Ishikawa (cell line): ENCODE results near the gene STH.

ENCODE experiments used
- CEBPB ChIP-seq: IDR thresholded peaks from 2 replicates; pipeline ENCODE4 v1.6.1; 2012
- CREB1 ChIP-seq: IDR thresholded peaks from 2 replicates; pipeline ENCODE4 v1.6.1; 2012; ENCODE audit warnings: low read depth
- EGR1 ChIP-seq: IDR thresholded peaks from 2 replicates; pipeline ENCODE4 v1.6.1; 2012
- EP300 ChIP-seq: IDR thresholded peaks from 2 replicates; pipeline ENCODE4 v1.6.1; 2012; ENCODE audit warnings: borderline replicate concordance
- FOXM1 ChIP-seq: IDR thresholded peaks from 2 replicates; pipeline ENCODE4 v1.6.1; 2012; ENCODE audit warnings: low read depth, borderline replicate concordance
- NFIC ChIP-seq: IDR thresholded peaks from 2 replicates; pipeline ENCODE4 v1.6.1; 2012
- RAD21 ChIP-seq: IDR thresholded peaks from 2 replicates; pipeline ENCODE4 v1.6.1; 2012; ENCODE audit warnings: low read depth
- TAF1 ChIP-seq: IDR thresholded peaks from 2 replicates; pipeline ENCODE4 v1.6.1; 2012; ENCODE audit warnings: low read depth, mild to moderate bottlenecking
- TCF12 ChIP-seq: IDR thresholded peaks from 2 replicates; pipeline ENCODE4 v1.6.1; 2012; ENCODE audit warnings: low read depth
- TEAD4 ChIP-seq: IDR thresholded peaks from 2 replicates; pipeline ENCODE4 v1.6.1; 2012
- YY1 ChIP-seq: IDR thresholded peaks from 2 replicates; pipeline ENCODE4 v1.6.1; 2012; ENCODE audit warnings: low read depth
- ZBTB7A ChIP-seq: IDR thresholded peaks from 2 replicates; pipeline ENCODE4 v1.6.1; 2012; ENCODE audit warnings: low read depth
- TF ChIP-seq, protein P1 (sequence below): IDR thresholded peaks from 2 replicates; pipeline ENCODE4 v1.6.1; 2012
- TF ChIP-seq, protein P2 (sequence below): IDR thresholded peaks from 2 replicates; pipeline ENCODE4 v1.6.1; 2012
- TF ChIP-seq, protein P3 (sequence below): IDR thresholded peaks from 2 replicates; pipeline ENCODE4 v1.6.1; 2012; ENCODE audit warnings: low read depth, mild to moderate bottlenecking

The STH gene

DNA sequence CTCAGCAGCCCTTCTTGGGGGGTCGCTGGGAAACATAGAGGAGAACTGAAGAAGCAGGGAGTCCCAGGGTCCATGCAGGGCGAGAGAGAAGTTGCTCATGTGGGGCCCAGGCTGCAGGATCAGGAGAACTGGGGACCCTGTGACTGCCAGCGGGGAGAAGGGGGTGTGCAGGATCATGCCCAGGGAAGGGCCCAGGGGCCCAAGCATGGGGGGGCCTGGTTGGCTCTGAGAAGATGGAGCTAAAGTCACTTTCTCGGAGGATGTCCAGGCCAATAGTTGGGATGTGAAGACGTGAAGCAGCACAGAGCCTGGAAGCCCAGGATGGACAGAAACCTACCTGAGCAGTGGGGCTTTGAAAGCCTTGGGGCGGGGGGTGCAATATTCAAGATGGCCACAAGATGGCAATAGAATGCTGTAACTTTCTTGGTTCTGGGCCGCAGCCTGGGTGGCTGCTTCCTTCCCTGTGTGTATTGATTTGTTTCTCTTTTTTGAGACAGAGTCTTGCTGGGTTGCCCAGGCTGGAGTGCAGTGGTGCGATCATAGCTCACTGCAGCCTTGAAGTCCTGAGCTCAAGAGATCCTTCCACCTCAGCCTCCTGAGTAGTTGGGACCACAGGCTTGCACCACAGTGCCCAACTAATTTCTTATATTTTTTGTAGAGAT lies 3.4 kb downstream of the STH start:
- peak; percentile 90 for TF ChIP-seq RAD21
- TF ChIP-seq, protein P1, sequence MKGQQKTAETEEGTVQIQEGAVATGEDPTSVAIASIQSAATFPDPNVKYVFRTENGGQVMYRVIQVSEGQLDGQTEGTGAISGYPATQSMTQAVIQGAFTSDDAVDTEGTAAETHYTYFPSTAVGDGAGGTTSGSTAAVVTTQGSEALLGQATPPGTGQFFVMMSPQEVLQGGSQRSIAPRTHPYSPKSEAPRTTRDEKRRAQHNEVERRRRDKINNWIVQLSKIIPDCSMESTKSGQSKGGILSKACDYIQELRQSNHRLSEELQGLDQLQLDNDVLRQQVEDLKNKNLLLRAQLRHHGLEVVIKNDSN: no peak

DNA sequence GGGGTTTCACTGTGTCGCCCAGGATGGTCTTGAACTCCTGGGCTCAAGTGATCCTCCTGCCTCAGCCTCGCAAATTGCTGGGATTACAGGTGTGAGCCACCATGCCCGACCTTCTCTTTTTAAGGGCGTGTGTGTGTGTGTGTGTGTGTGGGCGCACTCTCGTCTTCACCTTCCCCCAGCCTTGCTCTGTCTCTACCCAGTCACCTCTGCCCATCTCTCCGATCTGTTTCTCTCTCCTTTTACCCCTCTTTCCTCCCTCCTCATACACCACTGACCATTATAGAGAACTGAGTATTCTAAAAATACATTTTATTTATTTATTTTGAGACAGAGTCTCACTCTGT lies 3.9 kb downstream of the STH start:
- TF ChIP-seq EGR1 (no peak), FOXM1 (no peak), TAF1 (no peak), EP300 (no peak), CEBPB (no peak)
- TF ChIP-seq, protein P2, sequence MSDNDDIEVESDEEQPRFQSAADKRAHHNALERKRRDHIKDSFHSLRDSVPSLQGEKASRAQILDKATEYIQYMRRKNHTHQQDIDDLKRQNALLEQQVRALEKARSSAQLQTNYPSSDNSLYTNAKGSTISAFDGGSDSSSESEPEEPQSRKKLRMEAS: no peak
- TF ChIP-seq, protein P1: no peak

DNA sequence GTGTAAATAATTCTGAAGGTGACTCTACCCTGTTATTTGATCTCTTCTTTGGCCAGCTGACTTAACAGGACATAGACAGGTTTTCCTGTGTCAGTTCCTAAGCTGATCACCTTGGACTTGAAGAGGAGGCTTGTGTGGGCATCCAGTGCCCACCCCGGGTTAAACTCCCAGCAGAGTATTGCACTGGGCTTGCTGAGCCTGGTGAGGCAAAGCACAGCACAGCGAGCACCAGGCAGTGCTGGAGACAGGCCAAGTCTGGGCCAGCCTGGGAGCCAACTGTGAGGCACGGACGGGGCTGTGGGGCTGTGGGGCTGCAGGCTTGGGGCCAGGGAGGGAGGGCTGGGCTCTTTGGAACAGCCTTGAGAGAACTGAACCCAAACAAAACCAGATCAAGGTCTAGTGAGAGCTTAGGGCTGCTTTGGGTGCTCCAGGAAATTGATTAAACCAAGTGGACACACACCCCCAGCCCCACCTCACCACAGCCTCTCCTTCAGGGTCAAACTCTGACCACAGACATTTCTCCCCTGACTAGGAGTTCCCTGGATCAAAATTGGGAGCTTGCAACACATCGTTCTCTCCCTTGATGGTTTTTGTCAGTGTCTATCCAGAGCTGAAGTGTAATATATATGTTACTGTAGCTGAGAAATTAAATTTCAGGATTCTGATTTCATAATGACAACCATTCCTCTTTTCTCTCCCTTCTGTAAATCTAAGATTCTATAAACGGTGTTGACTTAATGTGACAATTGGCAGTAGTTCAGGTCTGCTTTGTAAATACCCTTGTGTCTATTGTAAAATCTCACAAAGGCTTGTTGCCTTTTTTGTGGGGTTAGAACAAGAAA lies 5.1 kb downstream of the STH start:
- TF ChIP-seq, protein P2: no peak
- peak; percentile 64 for TF ChIP-seq NFIC

DNA sequence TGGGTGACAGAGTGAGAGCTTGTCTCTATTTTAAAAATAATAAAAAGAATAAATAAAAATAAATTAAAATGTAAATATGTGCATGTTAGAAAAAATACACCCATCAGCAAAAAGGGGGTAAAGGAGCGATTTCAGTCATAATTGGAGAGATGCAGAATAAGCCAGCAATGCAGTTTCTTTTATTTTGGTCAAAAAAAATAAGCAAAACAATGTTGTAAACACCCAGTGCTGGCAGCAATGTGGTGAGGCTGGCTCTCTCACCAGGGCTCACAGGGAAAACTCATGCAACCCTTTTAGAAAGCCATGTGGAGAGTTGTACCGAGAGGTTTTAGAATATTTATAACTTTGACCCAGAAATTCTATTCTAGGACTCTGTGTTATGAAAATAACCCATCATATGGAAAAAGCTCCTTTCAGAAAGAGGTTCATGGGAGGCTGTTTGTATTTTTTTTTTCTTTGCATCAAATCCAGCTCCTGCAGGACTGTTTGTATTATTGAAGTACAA lies 8.5 kb downstream of the STH start:
- TF ChIP-seq CEBPB: no peak

DNA sequence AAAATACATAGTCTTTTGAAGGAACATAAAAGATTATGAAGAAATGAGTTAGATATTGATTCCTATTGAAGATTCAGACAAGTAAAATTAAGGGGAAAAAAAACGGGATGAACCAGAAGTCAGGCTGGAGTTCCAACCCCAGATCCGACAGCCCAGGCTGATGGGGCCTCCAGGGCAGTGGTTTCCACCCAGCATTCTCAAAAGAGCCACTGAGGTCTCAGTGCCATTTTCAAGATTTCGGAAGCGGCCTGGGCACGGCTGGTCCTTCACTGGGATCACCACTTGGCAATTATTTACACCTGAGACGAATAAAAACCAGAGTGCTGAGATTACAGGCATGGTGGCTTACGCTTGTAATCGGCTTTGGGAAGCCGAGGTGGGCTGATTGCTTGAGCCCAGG lies 9.5 kb downstream of the STH start:
- no peak for TF ChIP-seq ZBTB7A

DNA sequence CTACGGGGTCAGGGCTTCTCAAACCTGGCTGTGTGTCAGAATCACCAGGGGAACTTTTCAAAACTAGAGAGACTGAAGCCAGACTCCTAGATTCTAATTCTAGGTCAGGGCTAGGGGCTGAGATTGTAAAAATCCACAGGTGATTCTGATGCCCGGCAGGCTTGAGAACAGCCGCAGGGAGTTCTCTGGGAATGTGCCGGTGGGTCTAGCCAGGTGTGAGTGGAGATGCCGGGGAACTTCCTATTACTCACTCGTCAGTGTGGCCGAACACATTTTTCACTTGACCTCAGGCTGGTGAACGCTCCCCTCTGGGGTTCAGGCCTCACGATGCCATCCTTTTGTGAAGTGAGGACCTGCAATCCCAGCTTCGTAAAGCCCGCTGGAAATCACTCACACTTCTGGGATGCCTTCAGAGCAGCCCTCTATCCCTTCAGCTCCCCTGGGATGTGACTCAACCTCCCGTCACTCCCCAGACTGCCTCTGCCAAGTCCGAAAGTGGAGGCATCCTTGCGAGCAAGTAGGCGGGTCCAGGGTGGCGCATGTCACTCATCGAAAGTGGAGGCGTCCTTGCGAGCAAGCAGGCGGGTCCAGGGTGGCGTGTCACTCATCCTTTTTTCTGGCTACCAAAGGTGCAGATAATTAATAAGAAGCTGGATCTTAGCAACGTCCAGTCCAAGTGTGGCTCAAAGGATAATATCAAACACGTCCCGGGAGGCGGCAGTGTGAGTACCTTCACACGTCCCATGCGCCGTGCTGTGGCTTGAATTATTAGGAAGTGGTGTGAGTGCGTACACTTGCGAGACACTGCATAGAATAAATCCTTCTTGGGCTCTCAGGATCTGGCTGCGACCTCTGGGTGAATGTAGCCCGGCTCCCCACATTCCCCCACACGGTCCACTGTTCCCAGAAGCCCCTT lies 10.9 kb downstream of the STH start:
- TF ChIP-seq TEAD4 (no peak), YY1 (no peak), CEBPB (no peak), CREB1 (no peak), EGR1 (no peak), TAF1 (no peak)
- TF ChIP-seq, protein P2: no peak

DNA sequence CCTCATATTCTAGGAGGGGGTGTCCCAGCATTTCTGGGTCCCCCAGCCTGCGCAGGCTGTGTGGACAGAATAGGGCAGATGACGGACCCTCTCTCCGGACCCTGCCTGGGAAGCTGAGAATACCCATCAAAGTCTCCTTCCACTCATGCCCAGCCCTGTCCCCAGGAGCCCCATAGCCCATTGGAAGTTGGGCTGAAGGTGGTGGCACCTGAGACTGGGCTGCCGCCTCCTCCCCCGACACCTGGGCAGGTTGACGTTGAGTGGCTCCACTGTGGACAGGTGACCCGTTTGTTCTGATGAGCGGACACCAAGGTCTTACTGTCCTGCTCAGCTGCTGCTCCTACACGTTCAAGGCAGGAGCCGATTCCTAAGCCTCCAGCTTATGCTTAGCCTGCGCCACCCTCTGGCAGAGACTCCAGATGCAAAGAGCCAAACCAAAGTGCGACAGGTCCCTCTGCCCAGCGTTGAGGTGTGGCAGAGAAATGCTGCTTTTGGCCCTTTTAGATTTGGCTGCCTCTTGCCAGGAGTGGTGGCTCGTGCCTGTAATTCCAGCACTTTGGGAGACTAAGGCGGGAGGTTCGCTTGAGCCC lies 11.6 kb downstream of the STH start:
- TF ChIP-seq RAD21: no peak
- no peak for TF ChIP-seq YY1
- no peak for TF ChIP-seq CEBPB
- TF ChIP-seq, protein P3, sequence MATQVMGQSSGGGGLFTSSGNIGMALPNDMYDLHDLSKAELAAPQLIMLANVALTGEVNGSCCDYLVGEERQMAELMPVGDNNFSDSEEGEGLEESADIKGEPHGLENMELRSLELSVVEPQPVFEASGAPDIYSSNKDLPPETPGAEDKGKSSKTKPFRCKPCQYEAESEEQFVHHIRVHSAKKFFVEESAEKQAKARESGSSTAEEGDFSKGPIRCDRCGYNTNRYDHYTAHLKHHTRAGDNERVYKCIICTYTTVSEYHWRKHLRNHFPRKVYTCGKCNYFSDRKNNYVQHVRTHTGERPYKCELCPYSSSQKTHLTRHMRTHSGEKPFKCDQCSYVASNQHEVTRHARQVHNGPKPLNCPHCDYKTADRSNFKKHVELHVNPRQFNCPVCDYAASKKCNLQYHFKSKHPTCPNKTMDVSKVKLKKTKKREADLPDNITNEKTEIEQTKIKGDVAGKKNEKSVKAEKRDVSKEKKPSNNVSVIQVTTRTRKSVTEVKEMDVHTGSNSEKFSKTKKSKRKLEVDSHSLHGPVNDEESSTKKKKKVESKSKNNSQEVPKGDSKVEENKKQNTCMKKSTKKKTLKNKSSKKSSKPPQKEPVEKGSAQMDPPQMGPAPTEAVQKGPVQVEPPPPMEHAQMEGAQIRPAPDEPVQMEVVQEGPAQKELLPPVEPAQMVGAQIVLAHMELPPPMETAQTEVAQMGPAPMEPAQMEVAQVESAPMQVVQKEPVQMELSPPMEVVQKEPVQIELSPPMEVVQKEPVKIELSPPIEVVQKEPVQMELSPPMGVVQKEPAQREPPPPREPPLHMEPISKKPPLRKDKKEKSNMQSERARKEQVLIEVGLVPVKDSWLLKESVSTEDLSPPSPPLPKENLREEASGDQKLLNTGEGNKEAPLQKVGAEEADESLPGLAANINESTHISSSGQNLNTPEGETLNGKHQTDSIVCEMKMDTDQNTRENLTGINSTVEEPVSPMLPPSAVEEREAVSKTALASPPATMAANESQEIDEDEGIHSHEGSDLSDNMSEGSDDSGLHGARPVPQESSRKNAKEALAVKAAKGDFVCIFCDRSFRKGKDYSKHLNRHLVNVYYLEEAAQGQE: no peak
- no peak for TF ChIP-seq TEAD4
- no peak for TF ChIP-seq NFIC
- TF ChIP-seq CREB1: no peak
- TF ChIP-seq EGR1: no peak
- no peak for TF ChIP-seq EP300
- TF ChIP-seq TCF12: no peak
- TF ChIP-seq, protein P1: no peak
- TF ChIP-seq TAF1: no peak
- TF ChIP-seq, protein P2: no peak
- TF ChIP-seq ZBTB7A: no peak
- TF ChIP-seq FOXM1: no peak
